ENCODE results near the gene ABL1.

Gene ABL1

DNA sequence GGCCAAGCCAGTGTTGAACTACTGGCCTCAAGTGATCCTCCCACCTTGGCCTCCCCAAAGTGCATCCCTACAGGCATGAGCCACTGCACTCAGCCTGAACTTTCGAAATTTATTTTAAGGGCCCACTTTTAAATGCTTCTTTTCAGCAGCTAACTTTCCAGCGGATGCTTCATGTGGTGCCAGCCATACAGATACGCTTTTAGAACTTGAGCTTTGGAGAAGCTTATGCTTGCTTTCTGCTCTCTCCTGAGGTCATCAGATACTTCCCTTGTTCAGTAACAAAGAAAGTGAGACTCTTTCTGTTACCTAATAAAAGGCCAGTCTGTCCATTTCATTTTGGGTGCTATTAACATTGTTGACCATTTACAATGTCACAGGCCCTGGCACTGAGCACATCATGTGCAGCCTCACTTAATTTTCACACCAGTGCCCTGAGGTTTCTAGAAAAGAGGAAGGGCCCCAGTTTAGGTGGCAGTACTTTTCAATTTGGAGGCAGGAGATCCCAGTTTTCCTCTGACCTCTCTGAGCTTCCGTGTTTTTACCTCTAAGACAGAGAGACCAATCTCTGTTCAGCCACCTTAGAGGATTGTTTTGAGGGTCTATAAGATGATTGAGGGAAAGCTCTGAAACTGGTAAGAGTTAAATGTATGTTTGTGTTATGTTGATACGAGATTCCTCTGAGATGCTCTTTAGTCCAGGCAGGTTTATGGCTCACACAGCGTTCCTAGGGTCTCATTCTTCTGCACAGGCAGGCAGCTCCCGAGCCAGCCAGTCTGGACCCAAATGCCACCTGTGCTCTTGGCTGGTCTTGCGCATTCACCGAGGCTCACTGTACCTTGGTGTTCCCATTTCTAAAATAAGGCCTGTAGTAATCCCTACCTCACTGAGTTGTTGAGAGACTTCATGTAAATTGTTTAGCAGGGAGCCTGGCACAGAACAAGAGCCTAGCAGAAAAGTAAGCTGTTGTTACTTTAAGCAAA is 4.4 kb downstream of the ABL1 start (continued):
- no peak for TF ChIP-seq POU6F1 (CRISPR knock-in tag; IDR thresholded peaks at IDR 0.05; ENCODE audit: borderline replicate concordance, low read depth)

DNA sequence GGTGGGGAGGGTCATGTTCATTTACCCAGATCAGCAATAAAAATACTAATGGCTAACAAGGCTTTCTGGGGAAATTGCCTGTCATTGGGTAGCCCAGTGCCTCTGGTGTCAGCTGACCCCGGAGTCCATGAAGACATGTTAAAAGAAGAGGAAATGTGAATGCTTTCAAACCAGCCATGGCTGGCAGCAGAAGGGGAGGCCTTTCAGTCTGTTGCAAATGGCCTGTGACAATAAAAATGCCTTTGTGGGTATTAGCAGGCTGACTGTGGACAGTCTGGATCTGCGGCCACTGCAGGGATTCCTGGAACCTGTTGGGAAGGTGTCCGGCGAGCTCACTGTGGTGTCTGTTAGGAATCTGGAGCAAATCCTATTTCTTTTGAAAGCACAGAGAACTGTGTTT is 7.5 kb downstream of the ABL1 start:
- TF ChIP-seq ZFP3 (CRISPR knock-in tag; IDR thresholded peaks at IDR 0.05), result no peak
- TF ChIP-seq ZNF565 (CRISPR knock-in tag; conservative IDR thresholded peaks at IDR 0.05; ENCODE audit: low read depth), result no peak
- no peak for TF ChIP-seq ZNF8 (CRISPR knock-in tag; IDR thresholded peaks at IDR 0.05)
- TF ChIP-seq SNAI2 (CRISPR knock-in tag; IDR thresholded peaks at IDR 0.05), result no peak
- TF ChIP-seq ZFP30 (CRISPR knock-in tag; IDR thresholded peaks at IDR 0.05), result no peak
- TF ChIP-seq TOX (CRISPR knock-in tag; IDR thresholded peaks at IDR 0.05; ENCODE audit: borderline replicate concordance), result no peak
- no peak for TF ChIP-seq OSR1 (CRISPR knock-in tag; IDR thresholded peaks at IDR 0.05)
- no peak for TF ChIP-seq ZNF70 (CRISPR knock-in tag; IDR thresholded peaks at IDR 0.05)
- TF ChIP-seq BACH2 (CRISPR knock-in tag; IDR thresholded peaks at IDR 0.05; ENCODE audit: borderline replicate concordance), result no peak
- TF ChIP-seq ARNTL (CRISPR knock-in tag; IDR thresholded peaks at IDR 0.05; ENCODE audit: borderline replicate concordance, low read depth), result no peak
- no peak for ATAC-seq

GRCh38 chr9:130843049-130843908 is 8.2 kb downstream of the ABL1 start:
- TF ChIP-seq POU6F1 (CRISPR knock-in tag; IDR thresholded peaks at IDR 0.05; ENCODE audit: borderline replicate concordance, low read depth) (no peak), RARB (CRISPR knock-in tag; IDR thresholded peaks at IDR 0.05) (no peak), TCF4 (CRISPR knock-in tag; IDR thresholded peaks at IDR 0.05; ENCODE audit: borderline replicate concordance) (no peak), ZFP3 (CRISPR knock-in tag; IDR thresholded peaks at IDR 0.05) (no peak), SNAI2 (CRISPR knock-in tag; IDR thresholded peaks at IDR 0.05) (no peak), ZNF565 (CRISPR knock-in tag; conservative IDR thresholded peaks at IDR 0.05; ENCODE audit: low read depth) (no peak), ISL1 (CRISPR knock-in tag; IDR thresholded peaks at IDR 0.05) (no peak), CREB5 (CRISPR knock-in tag; IDR thresholded peaks at IDR 0.05; ENCODE audit: low read depth) (no peak), TOX (CRISPR knock-in tag; IDR thresholded peaks at IDR 0.05; ENCODE audit: borderline replicate concordance) (no peak), ZC3H10 (CRISPR knock-in tag; IDR thresholded peaks at IDR 0.05) (no peak), GLIS3 (CRISPR knock-in tag; IDR thresholded peaks at IDR 0.05) (no peak), CSRNP3 (CRISPR knock-in tag; IDR thresholded peaks at IDR 0.05) (no peak)
- TF ChIP-seq, protein P1, sequence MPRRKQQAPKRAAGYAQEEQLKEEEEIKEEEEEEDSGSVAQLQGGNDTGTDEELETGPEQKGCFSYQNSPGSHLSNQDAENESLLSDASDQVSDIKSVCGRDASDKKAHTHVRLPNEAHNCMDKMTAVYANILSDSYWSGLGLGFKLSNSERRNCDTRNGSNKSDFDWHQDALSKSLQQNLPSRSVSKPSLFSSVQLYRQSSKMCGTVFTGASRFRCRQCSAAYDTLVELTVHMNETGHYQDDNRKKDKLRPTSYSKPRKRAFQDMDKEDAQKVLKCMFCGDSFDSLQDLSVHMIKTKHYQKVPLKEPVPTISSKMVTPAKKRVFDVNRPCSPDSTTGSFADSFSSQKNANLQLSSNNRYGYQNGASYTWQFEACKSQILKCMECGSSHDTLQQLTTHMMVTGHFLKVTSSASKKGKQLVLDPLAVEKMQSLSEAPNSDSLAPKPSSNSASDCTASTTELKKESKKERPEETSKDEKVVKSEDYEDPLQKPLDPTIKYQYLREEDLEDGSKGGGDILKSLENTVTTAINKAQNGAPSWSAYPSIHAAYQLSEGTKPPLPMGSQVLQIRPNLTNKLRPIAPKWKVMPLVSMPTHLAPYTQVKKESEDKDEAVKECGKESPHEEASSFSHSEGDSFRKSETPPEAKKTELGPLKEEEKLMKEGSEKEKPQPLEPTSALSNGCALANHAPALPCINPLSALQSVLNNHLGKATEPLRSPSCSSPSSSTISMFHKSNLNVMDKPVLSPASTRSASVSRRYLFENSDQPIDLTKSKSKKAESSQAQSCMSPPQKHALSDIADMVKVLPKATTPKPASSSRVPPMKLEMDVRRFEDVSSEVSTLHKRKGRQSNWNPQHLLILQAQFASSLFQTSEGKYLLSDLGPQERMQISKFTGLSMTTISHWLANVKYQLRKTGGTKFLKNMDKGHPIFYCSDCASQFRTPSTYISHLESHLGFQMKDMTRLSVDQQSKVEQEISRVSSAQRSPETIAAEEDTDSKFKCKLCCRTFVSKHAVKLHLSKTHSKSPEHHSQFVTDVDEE (CRISPR knock-in tag; IDR thresholded peaks at IDR 0.05), result no peak
- TF ChIP-seq, protein P2, sequence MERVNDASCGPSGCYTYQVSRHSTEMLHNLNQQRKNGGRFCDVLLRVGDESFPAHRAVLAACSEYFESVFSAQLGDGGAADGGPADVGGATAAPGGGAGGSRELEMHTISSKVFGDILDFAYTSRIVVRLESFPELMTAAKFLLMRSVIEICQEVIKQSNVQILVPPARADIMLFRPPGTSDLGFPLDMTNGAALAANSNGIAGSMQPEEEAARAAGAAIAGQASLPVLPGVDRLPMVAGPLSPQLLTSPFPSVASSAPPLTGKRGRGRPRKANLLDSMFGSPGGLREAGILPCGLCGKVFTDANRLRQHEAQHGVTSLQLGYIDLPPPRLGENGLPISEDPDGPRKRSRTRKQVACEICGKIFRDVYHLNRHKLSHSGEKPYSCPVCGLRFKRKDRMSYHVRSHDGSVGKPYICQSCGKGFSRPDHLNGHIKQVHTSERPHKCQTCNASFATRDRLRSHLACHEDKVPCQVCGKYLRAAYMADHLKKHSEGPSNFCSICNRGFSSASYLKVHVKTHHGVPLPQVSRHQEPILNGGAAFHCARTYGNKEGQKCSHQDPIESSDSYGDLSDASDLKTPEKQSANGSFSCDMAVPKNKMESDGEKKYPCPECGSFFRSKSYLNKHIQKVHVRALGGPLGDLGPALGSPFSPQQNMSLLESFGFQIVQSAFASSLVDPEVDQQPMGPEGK (CRISPR knock-in tag; IDR thresholded peaks at IDR 0.05; ENCODE audit: borderline replicate concordance), result no peak
- no peak for ATAC-seq
